ENCODE results near the gene INCENP. TPM values are rescaled to one million over a fixed set of nuclear protein-coding genes. Genes with fewer than 3 reads are reported as not detected.

Gene INCENP
- total RNA-seq, 1 experiment from 2014 or later: 154 TPM

DNA sequence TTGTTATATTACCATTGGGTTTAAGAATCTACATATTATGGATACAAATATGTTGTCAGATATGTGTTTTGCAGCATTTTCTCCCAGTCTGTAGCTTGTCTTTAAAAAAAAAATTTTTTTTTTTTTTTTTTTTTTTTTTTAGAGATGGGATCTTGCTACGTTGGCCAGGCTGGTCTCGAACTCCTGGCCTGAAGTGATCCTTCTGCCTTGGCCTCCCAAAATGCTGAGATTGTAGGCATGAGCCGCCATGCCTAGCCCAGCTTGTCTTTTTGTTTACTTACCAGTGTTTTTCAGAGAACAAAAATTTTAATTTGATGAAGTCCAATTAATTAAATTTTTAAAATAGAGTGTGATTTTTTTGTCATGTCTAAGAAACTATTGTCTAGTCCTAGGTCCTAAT, 29.8 kb downstream of the INCENP start:
- no TSS peak for BruUV-seq (replicated peaks)
- no peaks in the 10 kb centered on the region for H3K79me2 ChIP-seq (ENCODE audit: low read depth)
- H3K36me3 ChIP-seq (ENCODE audit: low read depth): peaks cover 24% of the 10 kb centered on the region; the same call in 1 of the 2 replicates
- intact Hi-C loops (cut with micrococcal nuclease; ENCODE audit: unreplicated experiment): no loop called here
- peaks cover 4% of the 10 kb centered on the region; the same call in 1 of the 2 replicates for H4K20me1 ChIP-seq (ENCODE audit: insufficient read depth)
- H3K4me2 ChIP-seq: no peak overlapping the region
- CTCF ChIA-PET: no interaction called here
- H3K9me3 ChIP-seq (ENCODE audit: insufficient read depth, low read depth): no peaks in the 10 kb centered on the region
- H3K9me2 ChIP-seq (ENCODE audit: insufficient read depth): no peaks in the 10 kb centered on the region
- no peaks in the 10 kb centered on the region for H3K4me1 ChIP-seq (replicated peaks; ENCODE audit: insufficient read depth)
- no peak overlapping the region for H3K27ac ChIP-seq
- DNase-seq: no peak
- no peak for TF ChIP-seq EZH2 (IDR thresholded peaks at IDR 0.05; ENCODE audit: low read depth)
- TF ChIP-seq, protein P1, sequence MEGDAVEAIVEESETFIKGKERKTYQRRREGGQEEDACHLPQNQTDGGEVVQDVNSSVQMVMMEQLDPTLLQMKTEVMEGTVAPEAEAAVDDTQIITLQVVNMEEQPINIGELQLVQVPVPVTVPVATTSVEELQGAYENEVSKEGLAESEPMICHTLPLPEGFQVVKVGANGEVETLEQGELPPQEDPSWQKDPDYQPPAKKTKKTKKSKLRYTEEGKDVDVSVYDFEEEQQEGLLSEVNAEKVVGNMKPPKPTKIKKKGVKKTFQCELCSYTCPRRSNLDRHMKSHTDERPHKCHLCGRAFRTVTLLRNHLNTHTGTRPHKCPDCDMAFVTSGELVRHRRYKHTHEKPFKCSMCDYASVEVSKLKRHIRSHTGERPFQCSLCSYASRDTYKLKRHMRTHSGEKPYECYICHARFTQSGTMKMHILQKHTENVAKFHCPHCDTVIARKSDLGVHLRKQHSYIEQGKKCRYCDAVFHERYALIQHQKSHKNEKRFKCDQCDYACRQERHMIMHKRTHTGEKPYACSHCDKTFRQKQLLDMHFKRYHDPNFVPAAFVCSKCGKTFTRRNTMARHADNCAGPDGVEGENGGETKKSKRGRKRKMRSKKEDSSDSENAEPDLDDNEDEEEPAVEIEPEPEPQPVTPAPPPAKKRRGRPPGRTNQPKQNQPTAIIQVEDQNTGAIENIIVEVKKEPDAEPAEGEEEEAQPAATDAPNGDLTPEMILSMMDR (conservative IDR thresholded peaks at IDR 0.05): no peak
- 0 out of 2 replicates have a peak, but pooled peaks cover 4% of the 10 kb centered on the region for H3K27me3 ChIP-seq (ENCODE audit: insufficient read depth, low read depth)
- no peak overlapping the region for H3K4me3 ChIP-seq
- POLR2A ChIA-PET (ENCODE audit: unreplicated experiment): no interaction called here
- H3F3A ChIP-seq (ENCODE audit: insufficient read depth, low read depth): peaks cover 22% of the 10 kb centered on the region
- no peak overlapping the region for H2AFZ ChIP-seq

GRCh38 chr11:62157603-62158002, 33.8 kb downstream of the INCENP start:
- Histone ChIP-seq H2AFZ (no peak overlapping the region), H3K4me2 (no peak overlapping the region), H3K4me1 (replicated peaks; ENCODE audit: insufficient read depth) (no peaks in the 10 kb centered on the region), H3K9me3 (ENCODE audit: insufficient read depth, low read depth) (no peaks in the 10 kb centered on the region; the same call in 1 of the 2 replicates), H3F3A (ENCODE audit: insufficient read depth, low read depth) (peaks cover 21% of the 10 kb centered on the region), H3K27ac (no peak overlapping the region), H3K36me3 (ENCODE audit: low read depth) (peaks cover 8% of the 10 kb centered on the region; the same call in 1 of the 2 replicates), H3K9me2 (ENCODE audit: insufficient read depth) (no peaks in the 10 kb centered on the region), H3K27me3 (ENCODE audit: insufficient read depth, low read depth) (peaks cover 44% of the 10 kb centered on the region), H3K4me3 (no peak overlapping the region), H3K79me2 (ENCODE audit: low read depth) (no peaks in the 10 kb centered on the region), H4K20me1 (ENCODE audit: insufficient read depth) (no peaks in the 10 kb centered on the region; the same call in 1 of the 2 replicates)
- no peak for DNase-seq
- POLR2A ChIA-PET (ENCODE audit: unreplicated experiment): no interaction called here
- TSS peak; percentile 19 for BruUV-seq (replicated peaks)
- no peak for TF ChIP-seq EZH2 (IDR thresholded peaks at IDR 0.05; ENCODE audit: low read depth)
- TF ChIP-seq, protein P1 (conservative IDR thresholded peaks at IDR 0.05): no peak
- CTCF ChIA-PET: no interaction called here
- intact Hi-C loops (cut with micrococcal nuclease; ENCODE audit: unreplicated experiment): no loop called here

DNA sequence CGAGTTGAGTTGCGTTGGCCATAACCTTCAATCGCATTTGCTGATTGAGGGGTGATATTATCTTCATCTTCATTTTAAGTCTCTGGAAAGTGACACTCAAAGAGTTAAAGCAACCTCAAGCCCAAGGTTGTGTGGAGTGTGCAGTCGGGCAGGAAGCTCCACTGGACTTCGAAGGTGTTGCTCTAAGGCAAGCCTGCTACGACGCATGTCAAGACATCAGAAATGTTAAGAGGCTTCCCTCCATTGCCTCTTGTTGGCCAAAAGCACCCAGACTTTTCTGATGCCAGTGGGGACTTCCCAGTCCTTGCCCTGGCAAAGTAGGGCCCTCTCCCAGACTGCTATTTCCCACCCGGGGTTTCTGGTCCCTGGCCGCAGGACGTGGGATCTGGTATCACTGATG, 42.6 kb downstream of the INCENP start:
- H3K4me3 ChIP-seq: no peak overlapping the region
- DNase-seq: no peak
- H3K36me3 ChIP-seq (ENCODE audit: low read depth): no peaks in the 10 kb centered on the region
- H2AFZ ChIP-seq: no peak overlapping the region
- H3F3A ChIP-seq (ENCODE audit: insufficient read depth, low read depth): no peaks in the 10 kb centered on the region
- peaks cover 99% of the 10 kb centered on the region for H3K27me3 ChIP-seq (ENCODE audit: insufficient read depth, low read depth)
- no peaks in the 10 kb centered on the region; the same call in 1 of the 2 replicates for H3K9me3 ChIP-seq (ENCODE audit: insufficient read depth, low read depth)
- no peak overlapping the region for H3K27ac ChIP-seq
- H3K9me2 ChIP-seq (ENCODE audit: insufficient read depth): no peaks in the 10 kb centered on the region
- TF ChIP-seq, protein P1 (conservative IDR thresholded peaks at IDR 0.05): no peak
- intact Hi-C loops (cut with micrococcal nuclease; ENCODE audit: unreplicated experiment): no loop called here
- POLR2A ChIA-PET (ENCODE audit: unreplicated experiment): interaction anchor here (0.6 kb wide), 1 partner anchor 419 kb away, joined by 6 read pairs; no protein-coding TSS in a partner anchor
- no TSS peak for BruUV-seq (replicated peaks)
- no peaks in the 10 kb centered on the region for H4K20me1 ChIP-seq (ENCODE audit: insufficient read depth)
- H3K4me1 ChIP-seq (replicated peaks; ENCODE audit: insufficient read depth): no peaks in the 10 kb centered on the region
- no peaks in the 10 kb centered on the region for H3K79me2 ChIP-seq (ENCODE audit: low read depth)
- CTCF ChIA-PET: interaction anchor here (0.7 kb wide), 1 partner anchor 1396 kb away, joined by 8 read pairs; no protein-coding TSS in a partner anchor
- no peak overlapping the region for H3K4me2 ChIP-seq

All from PC-9 (cell line).